Adrenal gland (tissue), 5 donors: ENCODE results near the gene PAPOLA.

ENCODE experiments used
- POLR2A ChIP-seq, 2 donors: fragments of 450-650 bp; IDR thresholded peaks; one replicate each; pipeline ENCODE4 v1.6.1; 2017; ENCODE audit warnings: antibody characterized with exemption in 2 of 2, mild to moderate bottlenecking in 2 of 2, moderate library complexity in 1 of 2
- TF ChIP-seq, protein P1 (sequence below), 6 experiments: fragments of 450-650 bp in 4 of 6; fragments of 200-600 bp in 2 of 6; sonication (generic) in 1 of 6; IDR thresholded peaks; 1 replicate in 5 of 6; 2 replicates in 1 of 6; pipeline versions ENCODE4 v1.5.1 to v1.8.0; 2016 to 2021; ENCODE audit warnings: antibody characterized with exemption in 6 of 6, mild to moderate bottlenecking in 2 of 6, moderate library complexity in 1 of 6
- donor health status: DM: no; HTN: no; CAD: no.

DNA sequence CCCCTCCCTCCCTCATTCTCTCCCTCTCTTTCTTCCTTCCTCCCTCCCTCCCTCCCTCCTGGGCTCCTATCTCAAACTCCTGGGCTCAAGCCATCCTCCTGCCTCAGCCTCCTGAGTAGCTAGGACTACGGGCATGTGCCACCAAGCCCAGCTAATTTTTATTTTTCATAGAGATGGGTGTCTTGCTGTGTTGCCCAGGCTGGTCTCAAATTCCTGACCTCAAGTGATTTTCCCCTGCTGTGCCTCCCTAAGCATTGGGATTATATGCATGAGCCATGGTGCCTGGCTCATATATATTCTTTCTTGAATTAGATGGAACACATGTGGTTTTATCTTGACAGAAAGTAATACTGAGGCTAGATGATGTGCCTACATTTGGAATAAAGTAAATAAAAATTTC is 14.2 kb downstream of the PAPOLA start:
- no peak for TF ChIP-seq POLR2A (IDR thresholded peaks at IDR 0.05)
- TF ChIP-seq, protein P1, sequence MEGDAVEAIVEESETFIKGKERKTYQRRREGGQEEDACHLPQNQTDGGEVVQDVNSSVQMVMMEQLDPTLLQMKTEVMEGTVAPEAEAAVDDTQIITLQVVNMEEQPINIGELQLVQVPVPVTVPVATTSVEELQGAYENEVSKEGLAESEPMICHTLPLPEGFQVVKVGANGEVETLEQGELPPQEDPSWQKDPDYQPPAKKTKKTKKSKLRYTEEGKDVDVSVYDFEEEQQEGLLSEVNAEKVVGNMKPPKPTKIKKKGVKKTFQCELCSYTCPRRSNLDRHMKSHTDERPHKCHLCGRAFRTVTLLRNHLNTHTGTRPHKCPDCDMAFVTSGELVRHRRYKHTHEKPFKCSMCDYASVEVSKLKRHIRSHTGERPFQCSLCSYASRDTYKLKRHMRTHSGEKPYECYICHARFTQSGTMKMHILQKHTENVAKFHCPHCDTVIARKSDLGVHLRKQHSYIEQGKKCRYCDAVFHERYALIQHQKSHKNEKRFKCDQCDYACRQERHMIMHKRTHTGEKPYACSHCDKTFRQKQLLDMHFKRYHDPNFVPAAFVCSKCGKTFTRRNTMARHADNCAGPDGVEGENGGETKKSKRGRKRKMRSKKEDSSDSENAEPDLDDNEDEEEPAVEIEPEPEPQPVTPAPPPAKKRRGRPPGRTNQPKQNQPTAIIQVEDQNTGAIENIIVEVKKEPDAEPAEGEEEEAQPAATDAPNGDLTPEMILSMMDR (IDR thresholded peaks at IDR 0.05) = no peak
